ENCODE measurements around the gene B3GALT6.

The B3GALT6 gene

DNA sequence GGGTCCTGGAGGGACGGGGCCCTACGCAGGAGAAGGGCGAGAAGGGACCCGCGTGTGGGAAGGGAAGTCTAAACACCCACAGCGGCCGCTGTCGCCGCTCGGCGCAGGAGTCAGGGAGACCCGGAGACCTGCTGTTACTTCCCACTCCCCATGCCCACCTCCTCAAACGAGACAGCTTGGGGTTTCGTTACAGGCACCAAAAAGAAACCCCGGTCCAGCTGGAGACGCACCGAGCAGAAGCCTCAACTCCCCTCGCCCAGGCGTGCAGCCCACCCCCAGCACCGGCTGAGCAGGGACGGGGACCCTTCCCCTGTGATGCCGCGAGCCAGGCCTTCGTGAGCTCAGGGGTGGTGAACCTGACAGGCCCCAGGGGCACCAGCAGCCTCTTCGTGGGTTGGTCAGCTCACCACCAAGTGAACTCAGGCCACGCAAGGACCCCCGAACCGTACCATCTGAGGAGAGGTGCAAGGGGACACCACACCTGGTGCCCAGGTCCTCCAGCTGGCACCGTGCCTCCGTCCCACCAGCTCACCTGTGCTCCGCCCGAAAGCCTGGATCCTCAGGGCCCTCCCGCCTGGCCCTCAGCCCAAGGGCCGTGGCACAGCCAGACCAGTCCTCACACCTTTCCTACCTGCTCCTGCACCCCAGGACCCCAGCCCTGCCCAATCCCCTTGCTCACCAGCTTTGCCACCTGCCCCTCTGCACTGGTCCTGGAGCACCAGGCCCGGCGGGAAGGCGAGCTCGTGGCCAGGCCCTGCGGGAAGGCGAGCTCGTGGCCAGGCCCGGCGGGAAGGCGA is 5.3 kb upstream of the B3GALT6 start:
- TF ChIP-seq CTCF (IDR thresholded peaks at IDR 0.05; ENCODE audit: borderline replicate concordance, control extremely low read depth, extremely low read depth, insufficient read depth, missing control alignments), result no peak
- no peak for DNase-seq (ENCODE audit: low spot score)
- in situ Hi-C loops (cut with MboI; ENCODE audit: low sequenced_read_pairs, unreplicated experiment), result no loop called here

GRCh38 chr1:1227386-1227785 is 4.7 kb upstream of the B3GALT6 start:
- TF ChIP-seq CTCF (IDR thresholded peaks at IDR 0.05; ENCODE audit: borderline replicate concordance, control extremely low read depth, extremely low read depth, insufficient read depth, missing control alignments), result no peak
- in situ Hi-C loops (cut with MboI; ENCODE audit: low sequenced_read_pairs, unreplicated experiment), result no loop called here
- no peak for DNase-seq (ENCODE audit: low spot score)

- no peak for DNase-seq (ENCODE audit: low spot score)
- in situ Hi-C loops (cut with MboI; ENCODE audit: low sequenced_read_pairs, unreplicated experiment), result no loop called here
- TF ChIP-seq CTCF (IDR thresholded peaks at IDR 0.05; ENCODE audit: borderline replicate concordance, control extremely low read depth, extremely low read depth, insufficient read depth, missing control alignments), result no peak
These were observed 3.9 kb upstream of the B3GALT6 start for GRCh38 chr1:1228187-1228586.

GRCh38 chr1:1228596-1229321 is 3.3 kb upstream of the B3GALT6 start:
- TF ChIP-seq CTCF (IDR thresholded peaks at IDR 0.05; ENCODE audit: borderline replicate concordance, control extremely low read depth, extremely low read depth, insufficient read depth, missing control alignments), result no peak
- DNase-seq (ENCODE audit: low spot score), result no peak
- in situ Hi-C loops (cut with MboI; ENCODE audit: low sequenced_read_pairs, unreplicated experiment), result no loop called here

- TF ChIP-seq CTCF (IDR thresholded peaks at IDR 0.05; ENCODE audit: borderline replicate concordance, control extremely low read depth, extremely low read depth, insufficient read depth, missing control alignments), result no peak
- no peak for DNase-seq (ENCODE audit: low spot score)
- in situ Hi-C loops (cut with MboI; ENCODE audit: low sequenced_read_pairs, unreplicated experiment), result no loop called here
These were observed 2.3 kb upstream of the B3GALT6 start for GRCh38 chr1:1229770-1230169.

- in situ Hi-C loops (cut with MboI; ENCODE audit: low sequenced_read_pairs, unreplicated experiment), result no loop called here
- no peak for DNase-seq (ENCODE audit: low spot score)
- no peak for TF ChIP-seq CTCF (IDR thresholded peaks at IDR 0.05; ENCODE audit: borderline replicate concordance, control extremely low read depth, extremely low read depth, insufficient read depth, missing control alignments)
These were observed 1.2 kb upstream of the B3GALT6 start for GRCh38 chr1:1230656-1231399.
